HG03558 (cell line): ENCODE results near the gene PACSIN2.
"Not testable (repeated sequence)": the region's sequence is repeated elsewhere in the genome, so short reads cannot be mapped to it uniquely, and the experiment has no call there.

ENCODE experiments used
- ATAC-seq: cut with Tn5 transposase; IDR thresholded peaks from one replicate; pipeline ENCODE4 v1.9.1; 2021; ENCODE audit warnings: moderate number of reproducible peaks; ENCODE audit not compliant: unreplicated experiment; ENCODE audit errors: extremely low read depth

PACSIN2 gene

DNA sequence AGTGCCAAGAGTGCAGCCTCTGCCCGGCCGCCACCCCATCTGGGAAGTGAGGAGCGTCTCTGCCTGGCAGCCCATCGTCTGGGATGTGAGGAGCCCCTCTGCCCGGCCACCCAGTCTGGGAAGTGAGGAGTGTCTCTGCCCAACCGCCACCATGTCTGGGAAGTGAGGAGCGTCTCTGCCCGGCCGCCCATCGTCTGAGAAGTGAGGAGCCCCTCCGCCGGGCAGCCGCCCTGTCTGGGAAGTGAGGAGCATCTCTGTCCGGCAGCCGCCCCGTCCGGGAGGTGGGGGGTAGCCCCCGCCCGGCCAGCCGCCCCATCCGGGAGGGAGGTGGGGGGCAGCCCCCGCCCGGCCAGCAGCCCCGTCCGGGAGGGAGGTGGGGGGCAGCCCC is 43.5 kb downstream of the PACSIN2 start:
- not testable (repeated sequence) for ATAC-seq

DNA sequence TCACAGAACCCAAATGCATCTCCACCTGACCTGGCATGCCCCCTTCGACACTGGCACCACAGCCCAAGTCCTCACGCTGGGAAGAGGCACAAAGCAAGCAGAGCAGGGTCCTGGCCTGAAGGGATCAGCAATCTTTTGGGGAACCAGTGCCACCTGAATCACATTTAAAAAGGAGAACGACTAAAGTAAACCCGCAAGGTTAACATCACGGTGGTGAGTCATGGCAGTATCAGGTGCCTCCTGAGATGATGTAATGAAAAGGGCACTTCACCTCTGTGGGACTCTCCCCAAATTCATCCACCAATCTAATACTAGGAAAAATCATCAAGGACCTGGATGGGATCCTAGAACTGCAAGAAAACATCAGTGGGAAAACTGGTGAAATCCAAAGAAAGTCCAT is 44.9 kb downstream of the PACSIN2 start:
- ATAC-seq, result no peak

DNA sequence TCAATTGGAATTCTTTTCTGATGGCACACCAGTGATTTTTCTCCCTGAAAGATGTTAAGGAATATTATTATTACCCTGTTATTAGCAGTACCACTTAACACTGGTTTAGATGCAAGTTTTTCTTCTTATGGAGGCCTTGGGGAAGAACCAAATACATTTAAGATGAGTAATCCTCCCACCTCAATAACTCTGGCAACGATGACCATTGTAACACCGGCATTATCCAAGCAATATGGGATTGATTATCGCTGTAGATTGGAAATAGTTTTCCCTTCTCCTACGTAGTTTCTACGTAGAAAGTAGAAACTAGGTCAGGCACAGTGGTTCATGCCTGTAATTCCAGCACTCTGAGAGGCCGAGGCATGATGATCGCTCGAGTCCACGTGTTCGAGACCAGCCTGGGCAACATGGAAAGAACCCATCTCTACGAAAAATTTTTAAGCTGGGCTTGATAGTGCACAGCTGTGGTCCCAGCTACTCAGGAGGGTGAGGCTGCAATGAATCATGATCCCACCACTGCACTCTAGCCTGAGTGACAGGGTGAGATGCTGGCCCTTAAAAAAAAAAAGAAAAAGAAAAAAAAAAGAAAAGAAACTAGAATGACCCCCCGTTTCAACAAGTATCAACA is 45.5 kb downstream of the PACSIN2 start:
- ATAC-seq, result no peak

DNA sequence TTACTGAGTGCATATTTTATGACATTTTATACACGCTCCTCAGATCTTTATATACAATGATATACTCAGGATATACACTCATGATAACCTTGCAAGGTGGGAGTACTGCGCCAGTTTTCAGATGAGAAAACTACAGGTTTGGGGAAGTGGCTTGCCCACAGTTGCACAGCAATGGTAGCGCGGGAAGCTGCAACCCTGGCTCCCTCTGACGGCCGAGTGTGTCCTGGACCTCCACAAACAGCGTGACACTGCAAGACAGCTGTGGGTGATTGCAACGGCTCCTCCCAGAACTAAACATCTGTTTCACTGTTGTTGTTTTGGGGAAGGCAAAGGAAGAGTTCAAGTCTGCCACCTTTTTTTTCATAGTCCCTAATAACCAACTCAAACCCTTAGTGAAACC is 47.0 kb downstream of the PACSIN2 start:
- ATAC-seq, result no peak

DNA sequence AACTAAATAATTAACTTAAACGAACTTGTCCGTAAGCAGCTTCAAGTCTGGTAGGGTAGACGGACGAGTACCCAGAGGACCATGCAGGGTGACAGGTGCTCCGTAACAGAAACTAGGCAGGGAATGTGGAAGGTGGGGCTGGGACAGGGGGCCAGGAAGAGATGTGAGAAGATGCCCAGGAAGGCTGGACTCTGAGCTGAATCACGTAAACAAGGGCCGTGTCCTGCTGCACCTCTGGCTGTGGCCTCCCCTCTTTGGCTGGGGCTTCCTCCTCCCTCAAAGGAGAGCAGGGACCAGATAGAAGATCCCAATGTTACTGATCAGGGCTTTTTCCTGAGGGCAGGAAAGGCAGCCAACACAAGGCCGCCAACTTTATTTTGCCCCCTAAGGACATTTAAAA is 47.9 kb downstream of the PACSIN2 start:
- no peak for ATAC-seq

DNA sequence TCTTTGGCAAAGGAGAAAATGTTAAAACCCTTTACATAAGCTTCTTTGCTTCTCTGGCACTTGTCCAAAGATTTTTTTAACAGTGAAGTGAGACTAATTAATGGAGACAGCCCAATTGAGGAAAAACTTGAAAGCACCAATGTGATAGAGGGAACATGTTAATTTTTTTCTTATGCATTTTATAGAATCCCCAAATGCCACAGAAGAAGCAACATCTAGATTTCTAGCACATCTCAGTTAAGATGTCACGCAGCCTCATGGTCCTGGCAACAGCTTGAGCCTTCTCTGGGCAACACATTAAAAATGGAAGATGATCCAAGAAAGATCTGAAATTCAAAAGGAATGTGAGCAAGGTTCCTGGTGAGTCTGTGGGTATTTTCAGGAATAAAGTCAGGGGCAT is 48.5 kb downstream of the PACSIN2 start:
- ATAC-seq, result no peak

DNA sequence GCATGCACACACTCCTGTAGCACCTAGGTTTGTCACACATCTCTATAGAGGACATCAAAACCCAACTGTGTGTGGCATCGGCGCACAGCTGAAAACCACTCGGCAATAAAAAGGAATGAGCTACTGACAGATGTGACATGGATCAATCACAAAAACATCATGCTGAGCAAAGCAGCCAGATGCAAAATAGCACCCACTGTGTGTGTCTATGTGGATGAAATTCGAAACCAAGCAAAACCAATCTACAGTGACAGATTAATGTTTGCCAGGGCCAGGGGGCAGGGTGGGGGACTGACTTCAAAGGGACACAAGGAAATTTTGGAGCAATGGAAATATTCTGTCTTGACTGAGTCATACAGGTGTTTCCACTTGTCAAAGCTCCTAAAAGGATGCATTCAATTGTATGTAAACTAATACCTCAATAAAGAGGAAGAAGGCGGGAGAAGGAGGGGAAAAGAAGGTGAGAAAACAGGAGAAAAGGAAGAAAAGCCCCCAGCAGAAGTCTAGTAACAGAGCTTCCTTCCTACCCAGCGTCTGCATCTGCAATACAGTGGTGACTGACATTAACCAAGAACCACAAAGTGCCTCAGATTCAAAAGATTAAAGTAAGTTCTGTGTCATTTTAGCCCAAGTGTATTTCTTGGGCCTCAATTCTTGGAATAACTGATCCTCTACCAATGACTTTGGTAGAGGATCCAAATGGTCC is 49.8 kb downstream of the PACSIN2 start:
- ATAC-seq, result no peak

DNA sequence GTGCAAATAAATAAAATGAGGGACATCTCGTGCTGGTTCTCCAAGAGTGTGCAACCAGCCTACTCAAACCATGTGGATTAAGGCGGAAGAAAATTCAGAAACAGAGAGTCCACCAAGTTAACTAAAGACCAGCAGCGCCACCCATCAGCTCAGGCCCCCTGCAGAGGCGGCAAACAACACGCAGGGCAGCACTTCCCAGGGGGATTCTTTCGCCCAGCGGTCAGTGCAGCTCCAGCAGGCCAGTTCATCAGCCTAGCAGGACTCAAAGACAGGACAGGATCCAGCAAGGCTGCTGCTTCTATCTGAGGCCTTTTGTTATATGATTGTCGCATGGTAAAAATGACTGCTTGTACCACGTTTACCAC is 51.7 kb downstream of the PACSIN2 start:
- ATAC-seq, result no peak

DNA sequence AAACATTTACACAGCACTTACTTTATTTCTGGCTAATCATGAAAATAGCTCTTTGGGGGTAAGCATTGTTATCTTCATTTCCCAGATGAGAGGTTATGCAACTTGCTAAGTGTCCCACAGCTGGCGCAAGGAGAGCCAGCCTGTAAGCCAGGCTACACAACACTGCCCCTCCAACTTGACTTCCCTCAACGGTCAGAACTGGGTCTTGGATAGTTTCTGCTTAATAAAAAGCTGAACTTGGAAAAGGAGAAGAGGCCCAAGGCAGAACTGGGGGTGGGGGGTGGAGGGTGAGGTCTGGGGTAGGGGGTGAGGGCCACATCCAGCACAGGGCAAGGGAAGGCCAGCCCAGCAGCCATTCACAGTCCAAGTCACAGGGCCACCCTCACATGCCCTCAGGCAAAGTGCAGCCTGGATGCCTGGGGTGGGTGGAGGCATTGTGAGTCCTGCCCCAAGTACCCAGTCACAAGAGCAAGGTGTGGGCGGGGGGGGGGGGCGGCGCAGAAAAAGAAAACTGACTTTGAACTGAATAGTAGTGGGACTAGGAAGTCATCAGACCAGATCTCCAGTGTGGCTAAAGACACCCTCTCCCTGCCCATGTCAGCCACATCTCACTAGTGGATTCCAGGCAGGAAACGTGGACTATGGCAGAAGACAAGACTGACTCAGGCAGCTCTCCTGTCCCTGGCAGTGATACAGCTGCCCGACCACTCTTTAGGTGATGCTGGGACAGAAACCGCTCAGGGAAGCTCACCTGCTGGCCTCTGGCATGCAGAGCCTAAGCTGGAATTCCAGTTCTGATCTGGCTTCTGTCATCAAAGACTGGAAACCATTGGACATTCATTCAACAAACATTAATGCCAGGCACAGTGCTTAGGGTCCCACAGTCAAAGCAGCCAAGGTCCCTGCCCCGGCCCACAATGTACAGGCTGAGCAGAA is 52.4 kb downstream of the PACSIN2 start:
- no peak for ATAC-seq

DNA sequence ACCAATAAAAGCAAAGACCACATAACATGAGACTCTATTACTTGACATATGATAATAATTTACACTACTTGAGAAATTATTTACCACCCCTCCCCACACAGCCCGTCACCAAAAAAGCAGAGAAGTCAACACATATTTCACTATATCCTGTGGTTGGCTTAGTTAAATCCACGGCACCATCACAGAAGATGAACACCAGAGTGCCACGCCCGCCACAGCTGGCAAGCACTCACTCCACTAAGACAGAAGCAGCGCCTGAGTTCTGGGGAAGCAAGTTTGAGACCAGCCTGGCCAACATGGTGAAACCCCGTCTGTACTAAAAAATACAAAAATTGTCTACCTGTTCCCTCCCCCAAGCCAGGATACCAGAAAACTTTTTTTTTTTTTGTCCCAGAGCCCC is 53.1 kb downstream of the PACSIN2 start:
- no peak for ATAC-seq

DNA sequence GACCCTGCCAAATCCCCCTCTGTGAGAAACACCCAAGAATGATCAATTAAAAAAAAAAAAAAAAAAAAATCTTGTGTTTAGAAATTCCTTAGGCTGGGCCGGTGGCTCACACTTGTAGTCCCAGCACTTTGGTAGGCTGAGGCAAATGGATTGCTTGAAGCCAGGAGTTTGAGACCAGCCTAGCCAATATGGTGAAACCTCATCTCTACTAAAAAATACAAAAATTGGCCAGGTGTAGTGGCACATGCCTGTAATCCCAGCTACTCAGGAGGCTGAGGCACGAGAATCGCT is 53.6 kb downstream of the PACSIN2 start:
- not testable (repeated sequence) for ATAC-seq

DNA sequence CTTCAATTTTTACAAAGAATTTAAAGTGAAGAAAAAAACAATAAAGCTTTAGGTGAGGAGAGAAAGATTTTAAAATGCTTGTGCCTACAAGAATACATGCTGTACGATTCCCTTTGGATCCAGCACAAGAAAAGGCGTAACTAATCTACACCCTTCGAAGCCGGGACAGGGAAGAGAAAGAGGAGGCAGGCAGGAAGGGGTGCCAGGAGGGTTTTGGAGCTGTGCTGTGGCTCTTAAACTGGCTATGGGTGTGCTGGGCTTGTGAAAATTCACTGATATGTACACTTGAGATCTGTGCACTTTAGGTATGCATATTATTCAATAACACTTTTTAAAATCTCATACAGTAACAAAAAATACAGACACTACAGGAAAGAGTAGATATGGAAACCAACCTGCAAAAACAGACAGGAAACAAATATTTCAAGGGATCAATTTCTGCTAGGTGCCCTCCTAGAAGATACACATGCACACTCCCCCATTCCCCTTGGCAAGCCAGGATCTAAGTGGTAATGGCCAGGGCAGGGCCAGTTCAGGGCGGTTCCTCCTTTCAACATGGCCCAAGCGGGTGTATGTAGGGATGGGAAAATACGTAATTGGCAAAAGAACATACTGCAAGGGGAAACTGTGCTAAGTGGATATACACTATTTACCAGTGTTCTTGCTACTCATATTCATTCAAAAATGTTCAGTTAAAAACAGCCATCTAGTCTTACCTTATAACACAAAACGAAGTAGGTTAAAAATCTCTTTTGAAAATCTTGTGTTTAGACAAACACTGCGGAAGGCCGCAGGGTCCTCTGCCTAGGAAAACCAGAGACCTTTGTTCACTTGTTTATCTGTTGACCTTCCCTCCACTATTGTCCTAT is 54.2 kb downstream of the PACSIN2 start:
- no peak for ATAC-seq

DNA sequence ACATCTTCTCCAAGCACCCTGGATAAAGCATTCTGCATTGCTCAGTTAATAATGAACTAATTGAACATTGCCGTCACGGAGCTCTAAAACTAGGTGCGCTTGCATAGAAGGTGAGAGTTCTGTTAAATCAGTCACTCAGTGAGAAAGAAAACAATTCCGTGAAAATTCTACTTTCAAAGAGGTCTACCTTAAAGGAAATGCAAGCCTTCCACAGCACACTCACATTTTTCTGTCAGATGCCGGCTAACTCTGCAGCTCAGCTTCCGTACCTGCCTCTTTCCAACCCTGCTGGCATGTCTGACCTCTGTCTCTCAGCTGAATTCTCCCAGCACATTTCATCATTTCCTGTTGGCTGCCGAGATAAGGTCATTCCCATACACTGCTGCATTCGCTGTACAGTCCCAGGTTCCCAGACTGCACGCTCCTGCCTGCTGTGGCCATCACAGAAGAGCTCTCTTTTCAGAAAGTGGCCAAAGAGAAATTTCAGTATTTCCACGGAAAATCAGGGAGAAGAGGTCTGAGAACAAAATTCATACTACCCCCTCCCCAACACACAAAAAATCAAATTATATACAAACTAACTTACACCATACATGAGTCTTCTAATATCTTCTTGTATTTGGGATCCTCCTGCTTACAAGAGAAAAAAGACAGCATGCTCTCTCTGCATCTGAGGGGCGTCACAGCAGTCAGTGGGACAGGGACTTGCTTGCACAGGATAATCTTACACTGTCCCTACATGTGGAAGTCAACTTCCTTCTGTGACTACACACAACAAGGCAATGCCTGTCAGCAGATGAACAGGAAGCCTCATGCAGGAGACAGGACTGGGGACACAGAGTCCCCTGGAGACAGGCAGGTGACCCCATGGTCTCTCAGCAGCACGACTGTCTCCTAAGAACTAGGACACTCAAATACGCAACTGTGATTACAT is 55.1 kb downstream of the PACSIN2 start:
- ATAC-seq, result no peak

DNA sequence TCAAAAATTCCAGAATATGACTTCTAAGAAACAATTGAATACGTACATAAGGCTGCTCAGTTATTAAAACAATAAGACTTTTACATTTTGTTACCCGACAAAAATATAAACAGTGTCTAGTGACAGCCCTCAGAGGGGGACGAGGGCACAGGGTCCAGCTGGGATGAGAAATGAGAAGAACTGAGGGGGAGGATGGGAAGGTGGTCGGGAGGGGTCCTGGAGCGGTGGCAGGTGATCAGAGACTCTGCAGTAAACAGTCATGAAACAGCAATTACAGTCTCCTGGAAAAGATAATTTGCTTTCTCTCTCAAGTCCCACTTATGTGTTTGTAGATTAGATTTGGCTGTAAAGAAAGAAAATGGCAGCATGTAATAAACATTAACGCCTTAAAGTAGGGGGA is 56.0 kb downstream of the PACSIN2 start:
- ATAC-seq, result no peak

DNA sequence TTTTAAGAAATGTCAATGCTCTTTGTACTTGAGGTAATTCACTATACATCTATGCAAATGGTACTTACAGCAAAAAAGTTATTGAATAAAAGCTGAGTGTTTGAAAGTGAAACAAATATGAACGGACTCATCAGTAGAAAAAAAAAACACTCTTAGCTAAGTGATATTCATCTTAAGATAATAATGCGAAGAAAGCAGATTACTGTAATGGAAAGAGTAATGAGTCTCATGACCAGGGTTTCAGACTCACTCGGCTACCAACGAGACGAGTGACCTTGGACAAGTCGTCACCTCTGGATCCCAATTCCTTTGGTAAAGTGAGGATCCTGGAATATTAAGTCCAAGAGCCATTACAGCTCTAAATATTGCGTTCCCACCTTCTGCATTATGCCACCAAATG is 57.0 kb downstream of the PACSIN2 start:
- ATAC-seq, result no peak

DNA sequence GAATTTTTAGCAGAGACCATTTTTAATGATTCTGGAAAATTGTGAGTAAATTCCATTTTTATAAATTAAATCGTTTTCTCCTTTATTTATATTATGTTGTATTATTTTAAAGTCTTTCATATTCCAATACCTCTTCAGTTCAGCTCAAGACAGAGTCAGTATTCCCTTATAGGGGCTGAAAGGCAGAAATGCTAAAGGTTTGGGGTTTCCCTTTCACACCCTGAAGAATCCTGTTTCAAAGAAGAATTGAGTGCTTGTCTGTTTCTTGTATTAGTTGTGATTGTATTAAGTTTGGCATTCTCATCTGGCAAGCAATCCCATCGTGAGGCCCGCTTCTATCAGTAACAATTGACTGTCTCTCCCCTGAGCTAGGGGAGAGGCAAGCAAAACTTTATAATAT is 57.4 kb downstream of the PACSIN2 start:
- no peak for ATAC-seq

DNA sequence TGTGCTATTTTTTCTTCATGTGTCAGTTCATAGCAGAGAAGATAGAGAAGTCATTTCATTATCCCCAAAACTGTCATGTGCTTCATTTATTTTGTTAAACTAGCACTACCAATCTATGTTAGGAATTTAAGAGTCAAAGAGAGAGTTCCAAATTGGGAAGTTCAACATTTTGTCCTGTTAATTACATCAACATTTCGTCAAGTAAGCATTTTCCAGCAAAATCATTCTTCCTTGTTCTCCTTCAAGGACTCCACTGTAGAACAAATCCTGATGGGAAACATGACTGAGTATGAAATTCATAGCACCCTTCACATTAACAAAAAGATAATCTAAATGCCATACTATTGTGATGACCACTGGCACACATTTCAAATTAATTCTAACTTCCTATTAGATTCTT is 59.1 kb downstream of the PACSIN2 start:
- no peak for ATAC-seq

DNA sequence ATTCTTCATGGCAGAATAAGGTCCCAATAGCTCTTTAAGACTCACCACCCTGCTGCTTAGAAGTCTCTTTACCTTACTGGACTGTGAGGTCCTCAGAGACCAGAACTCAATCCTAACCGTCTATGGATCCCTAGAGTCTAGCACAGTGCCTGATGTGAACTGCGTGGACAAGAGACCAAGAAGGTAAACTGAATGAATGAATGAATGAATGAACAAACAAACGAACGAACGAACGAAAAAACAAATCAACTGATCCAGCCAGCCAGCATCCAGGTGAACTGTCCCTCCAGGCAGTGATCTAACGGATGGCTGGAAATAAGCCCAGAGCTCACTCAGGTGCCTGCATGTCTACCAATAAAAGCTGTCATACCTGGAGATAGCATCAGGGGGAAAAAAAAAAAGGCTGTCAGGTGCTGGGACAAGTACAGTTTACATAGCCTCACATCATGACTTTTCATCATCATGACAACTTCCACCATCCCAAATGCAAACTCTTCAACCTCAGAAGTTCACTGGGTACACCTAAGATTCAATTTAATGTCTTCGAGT is 59.8 kb downstream of the PACSIN2 start:
- ATAC-seq, result no peak

DNA sequence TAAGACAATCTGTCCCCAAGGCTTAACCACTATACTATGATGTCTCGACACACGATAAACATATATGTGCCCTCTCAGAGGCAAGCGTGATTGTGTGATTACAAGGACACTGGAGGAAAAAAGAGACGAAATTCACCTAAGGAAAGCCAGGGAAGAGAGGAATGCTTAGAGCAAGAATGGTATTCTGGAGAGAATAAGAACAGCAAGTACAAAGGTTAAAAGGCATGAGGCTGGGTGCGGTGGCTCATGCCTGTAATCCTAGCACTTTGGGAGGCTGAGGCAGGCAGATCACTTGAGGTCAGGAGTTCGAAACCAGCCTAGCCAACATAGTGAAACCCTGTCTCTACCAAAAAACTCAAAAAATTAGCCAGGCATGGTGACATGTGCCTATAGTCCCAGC is 61.2 kb downstream of the PACSIN2 start:
- not testable (repeated sequence) for ATAC-seq
